ENCODE results near the gene APOBR. TPM values are rescaled to one million over a fixed set of nuclear protein-coding genes. Genes with fewer than 3 reads are reported as not detected.

Gene APOBR
- total and polyA plus RNA-seq, 10 of the 15 experiments (the other 5 are each of a cell fraction or from before 2014, with no cell fraction given), result 0.04 to 2.5 (median 0.54) TPM; not detected in 1

DNA sequence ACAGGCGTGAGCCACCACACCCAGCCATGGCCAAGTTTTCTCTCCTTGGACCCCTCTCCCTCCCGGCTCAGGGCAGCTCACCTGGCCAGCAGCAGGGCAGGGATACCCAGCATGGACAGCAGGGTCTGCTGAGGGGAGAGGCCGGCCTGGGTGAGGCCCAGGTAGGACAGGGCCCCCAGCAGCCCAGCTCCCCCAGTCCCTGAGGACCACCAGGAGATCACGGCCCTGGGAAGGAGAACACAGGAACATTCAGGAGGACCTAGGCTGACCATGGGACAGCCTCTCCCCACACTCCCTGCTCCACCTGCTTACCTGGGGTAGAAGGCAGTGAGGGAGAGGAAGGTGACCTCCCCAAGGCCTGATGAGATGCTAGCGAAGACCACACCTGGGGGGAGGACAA, 8.2 kb upstream of the APOBR start (continued):
- no peak for TF ChIP-seq NR2F1 (conservative IDR thresholded peaks at IDR 0.05)

GRCh38 chr16:28491230-28491969, 3.0 kb upstream of the APOBR start:
- Histone ChIP-seq H2AFZ (ENCODE audit: control insufficient read depth, low read depth, low read length) (peak overlapping the region; percentile 95), H3K79me2 (ENCODE audit: control insufficient read depth, insufficient read depth, low read length) (peaks cover 6% of the 10 kb centered on the region), H3K9ac (ENCODE audit: control insufficient read depth, insufficient read depth, low read length) (peak overlapping the region; percentile 86), H4K20me1 (ENCODE audit: control insufficient read depth, insufficient read depth) (no peaks in the 10 kb centered on the region), H3K4me3 (peak overlapping the region; percentile 91), H3K9me3 (replicated peaks; ENCODE audit: control insufficient read depth, insufficient read depth, low read length) (no peaks in the 10 kb centered on the region), H3K4me2 (ENCODE audit: control insufficient read depth, insufficient read depth) (peak overlapping the region; percentile 78), H3K4me1 (ENCODE audit: control insufficient read depth, insufficient read depth, low read length) (peaks cover 38% of the 10 kb centered on the region), H3K27me3 (replicated peaks in 1 of 2; ENCODE audit: control insufficient read depth in 2 of 2, insufficient read depth in 2 of 2, low read length in 1 of 2) (no peaks in the 10 kb centered on the region), H3K36me3 (ENCODE audit: control insufficient read depth in 2 of 2, insufficient read depth in 2 of 2, low read length in 1 of 2) (peaks cover 0 to 2% of the 10 kb centered on the region in 2 experiments; a peak in 1 of 4 replicates), H3K27ac (ENCODE audit: control insufficient read depth, insufficient read depth) (peak overlapping the region; percentile 97)
- no peak for FAIRE-seq
- in situ Hi-C loops (cut with MboI), result no loop called here
- TSS peak; percentile 68 for BruUV-seq (replicated peaks)
- POLR2A ChIA-PET, result interaction anchor here (0.6 to 1.5 kb wide), 6 partner anchors 22 to 771 kb away, joined by 3 to 8 read pairs (median 4); partner anchors contain the start of gene SGF29
- intact Hi-C loops (cut with micrococcal nuclease; ENCODE audit: unreplicated experiment), result loop anchor here (5.0 to 10.0 kb wide), 2 partner anchors 61 to 433 kb away; partner anchors contain the start of genes RABEP2 and SGF29
- WGBS (ENCODE audit: insufficient coverage, insufficient replicate concordance, low lambda C conversion rate, missing lambda C conversion rate), result 3% methylated on average over 42 of the region's 42 CpGs
- DNase-seq (ENCODE audit: low read depth, low spot score), result no peak
- peak; percentile 9 for ATAC-seq
- RAD21 ChIA-PET (ENCODE audit: unreplicated experiment), result interaction anchor here (1.3 to 1.8 kb wide), 3 partner anchors 13 to 64 kb away, joined by 3 to 4 read pairs (median 4); partner anchors contain the start of gene SGF29
- CTCF ChIA-PET, result interaction anchor here (1.1 to 1.4 kb wide), 2 partner anchors 19 to 58 kb away, joined by 3 to 5 read pairs; partner anchors contain the start of gene NPIPB7
- SMC1A ChIA-PET (ENCODE audit: uncharacterized antibody, unreplicated experiment), result interaction anchor here (0.9 to 1.0 kb wide), 2 partner anchors 17 to 64 kb away, joined by 3 read pairs; no protein-coding TSS in a partner anchor
- TF ChIP-seq GATAD2B (conservative IDR thresholded peaks at IDR 0.05; ENCODE audit: low read depth) (peak; percentile 34; the same call in 1 of the 2 replicates), MTA3 (IDR thresholded peaks at IDR 0.05; ENCODE audit: borderline replicate concordance, low read length) (no peak), RFX5 (IDR thresholded peaks at IDR 0.05; ENCODE audit: low read depth, low read length) (no peak), FOXM1 (IDR thresholded peaks at IDR 0.05; ENCODE audit: low read depth, low read length) (no peak), NR2C1 (IDR thresholded peaks at IDR 0.05) (no peak), SMARCA5 (IDR thresholded peaks at IDR 0.05) (no peak), EED (IDR thresholded peaks at IDR 0.05; ENCODE audit: low read depth) (0 out of 2 replicates have a peak, but pooled peaks have one; percentile 16), BHLHE40 (IDR thresholded peaks at IDR 0.05; ENCODE audit: borderline replicate concordance in 1 of 2, low read depth in 2 of 2, low read length in 1 of 2) (no peak), SREBF1 (IDR thresholded peaks at IDR 0.05; ENCODE audit: low read length) (no peak), EP300 (IDR thresholded peaks at IDR 0.05; ENCODE audit: borderline replicate concordance in 1 of 2, control insufficient read depth in 1 of 2, low read depth in 2 of 2, low read length in 2 of 2) (no peak), MEF2B (IDR thresholded peaks at IDR 0.05; ENCODE audit: partially characterized antibody, poor library complexity, severe bottlenecking) (peak; percentile 48), CHD2 (IDR thresholded peaks at IDR 0.05; ENCODE audit: borderline replicate concordance, low read depth, low read length) (0 out of 2 replicates have a peak, but pooled peaks have one; percentile 21), RAD21 (IDR thresholded peaks at IDR 0.05; ENCODE audit: insufficient read depth, low read depth, low read length) (peak; percentile 32; the same call in 1 of the 2 replicates), SPI1 (IDR thresholded peaks at IDR 0.05; ENCODE audit: borderline replicate concordance, insufficient read depth, low read depth, low read length) (peak; percentile 30; the same call in 1 of the 2 replicates), IKZF1 (conservative IDR thresholded peaks at IDR 0.05) (0 out of 2 replicates have a peak, but pooled peaks have one; percentile 57), NR2F1 (conservative IDR thresholded peaks at IDR 0.05) (peak; percentile 70), POLR2AphosphoS5 (IDR thresholded peaks at IDR 0.05; ENCODE audit: low read length) (no peak)
- TF ChIP-seq, protein P1, sequence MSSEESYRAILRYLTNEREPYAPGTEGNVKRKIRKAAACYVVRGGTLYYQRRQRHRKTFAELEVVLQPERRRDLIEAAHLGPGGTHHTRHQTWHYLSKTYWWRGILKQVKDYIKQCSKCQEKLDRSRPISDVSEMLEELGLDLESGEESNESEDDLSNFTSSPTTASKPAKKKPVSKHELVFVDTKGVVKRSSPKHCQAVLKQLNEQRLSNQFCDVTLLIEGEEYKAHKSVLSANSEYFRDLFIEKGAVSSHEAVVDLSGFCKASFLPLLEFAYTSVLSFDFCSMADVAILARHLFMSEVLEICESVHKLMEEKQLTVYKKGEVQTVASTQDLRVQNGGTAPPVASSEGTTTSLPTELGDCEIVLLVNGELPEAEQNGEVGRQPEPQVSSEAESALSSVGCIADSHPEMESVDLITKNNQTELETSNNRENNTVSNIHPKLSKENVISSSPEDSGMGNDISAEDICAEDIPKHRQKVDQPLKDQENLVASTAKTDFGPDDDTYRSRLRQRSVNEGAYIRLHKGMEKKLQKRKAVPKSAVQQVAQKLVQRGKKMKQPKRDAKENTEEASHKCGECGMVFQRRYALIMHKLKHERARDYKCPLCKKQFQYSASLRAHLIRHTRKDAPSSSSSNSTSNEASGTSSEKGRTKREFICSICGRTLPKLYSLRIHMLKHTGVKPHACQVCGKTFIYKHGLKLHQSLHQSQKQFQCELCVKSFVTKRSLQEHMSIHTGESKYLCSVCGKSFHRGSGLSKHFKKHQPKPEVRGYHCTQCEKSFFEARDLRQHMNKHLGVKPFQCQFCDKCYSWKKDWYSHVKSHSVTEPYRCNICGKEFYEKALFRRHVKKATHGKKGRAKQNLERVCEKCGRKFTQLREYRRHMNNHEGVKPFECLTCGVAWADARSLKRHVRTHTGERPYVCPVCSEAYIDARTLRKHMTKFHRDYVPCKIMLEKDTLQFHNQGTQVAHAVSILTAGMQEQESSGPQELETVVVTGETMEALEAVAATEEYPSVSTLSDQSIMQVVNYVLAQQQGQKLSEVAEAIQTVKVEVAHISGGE (CRISPR knock-in tag; IDR thresholded peaks at IDR 0.05), result no peak

All from GM12878 (cell line).